ENCODE results near the gene ALDH5A1. TPM values are rescaled to one million over a fixed set of nuclear protein-coding genes. Genes with fewer than 3 reads are reported as not detected.

ALDH5A1 gene
- total and polyA plus RNA-seq, 12 donors, result 1.9 to 45.5 (median 29.5) TPM

GRCh38 chr6:24455061-24455460 is 39.7 kb upstream of the ALDH5A1 start:
- H3K27ac ChIP-seq, result no peak overlapping the region
- ATAC-seq (no peak), DNase-seq (no peak)
- no peaks in the 10 kb centered on the region for H3K4me1 ChIP-seq
- H3K27me3 ChIP-seq, result no peaks in the 10 kb centered on the region
- no peaks in the 10 kb centered on the region for H3K36me3 ChIP-seq
- TF ChIP-seq, protein P1, sequence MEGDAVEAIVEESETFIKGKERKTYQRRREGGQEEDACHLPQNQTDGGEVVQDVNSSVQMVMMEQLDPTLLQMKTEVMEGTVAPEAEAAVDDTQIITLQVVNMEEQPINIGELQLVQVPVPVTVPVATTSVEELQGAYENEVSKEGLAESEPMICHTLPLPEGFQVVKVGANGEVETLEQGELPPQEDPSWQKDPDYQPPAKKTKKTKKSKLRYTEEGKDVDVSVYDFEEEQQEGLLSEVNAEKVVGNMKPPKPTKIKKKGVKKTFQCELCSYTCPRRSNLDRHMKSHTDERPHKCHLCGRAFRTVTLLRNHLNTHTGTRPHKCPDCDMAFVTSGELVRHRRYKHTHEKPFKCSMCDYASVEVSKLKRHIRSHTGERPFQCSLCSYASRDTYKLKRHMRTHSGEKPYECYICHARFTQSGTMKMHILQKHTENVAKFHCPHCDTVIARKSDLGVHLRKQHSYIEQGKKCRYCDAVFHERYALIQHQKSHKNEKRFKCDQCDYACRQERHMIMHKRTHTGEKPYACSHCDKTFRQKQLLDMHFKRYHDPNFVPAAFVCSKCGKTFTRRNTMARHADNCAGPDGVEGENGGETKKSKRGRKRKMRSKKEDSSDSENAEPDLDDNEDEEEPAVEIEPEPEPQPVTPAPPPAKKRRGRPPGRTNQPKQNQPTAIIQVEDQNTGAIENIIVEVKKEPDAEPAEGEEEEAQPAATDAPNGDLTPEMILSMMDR (IDR thresholded peaks at IDR 0.05), result no peak
- WGBS, 2 donors, result 88 to 89% methylated on average over 4 of the region's 4 CpGs
- intact Hi-C loops (cut with DNase I), result no loop called here
- no peaks in the 10 kb centered on the region for H3K9me3 ChIP-seq
- H3K4me3 ChIP-seq, result no peak overlapping the region

GRCh38 chr6:24458134-24458533 is 36.6 kb upstream of the ALDH5A1 start:
- ATAC-seq (no peak), DNase-seq (no peak)
- Histone ChIP-seq H3K27ac (no peak overlapping the region), H3K4me1 (no peaks in the 10 kb centered on the region), H3K4me3 (no peak overlapping the region), H3K36me3 (no peaks in the 10 kb centered on the region), H3K27me3 (no peaks in the 10 kb centered on the region), H3K9me3 (no peaks in the 10 kb centered on the region)
- WGBS, 2 donors, result 51 to 64% methylated on average over 4 of the region's 4 CpGs
- TF ChIP-seq, protein P1 (IDR thresholded peaks at IDR 0.05), result no peak
- intact Hi-C loops (cut with DNase I), result no loop called here

- H3K4me1 ChIP-seq, result no peaks in the 10 kb centered on the region
- TF ChIP-seq, protein P1 (IDR thresholded peaks at IDR 0.05), result no peak
- ATAC-seq, result no peak
- DNase-seq, result no peak
- no peaks in the 10 kb centered on the region for H3K36me3 ChIP-seq
- intact Hi-C loops (cut with DNase I), result no loop called here
- H3K9me3 ChIP-seq, result no peaks in the 10 kb centered on the region
- H3K4me3 ChIP-seq, result no peak overlapping the region
- H3K27me3 ChIP-seq, result no peaks in the 10 kb centered on the region
- WGBS, 2 donors, result 97 to 100% methylated on average over 2 of the region's 2 CpGs
- no peak overlapping the region for H3K27ac ChIP-seq
Observed at GRCh38 chr6:24458941-24459340, 35.8 kb upstream of the ALDH5A1 start.

- no peaks in the 10 kb centered on the region for H3K4me1 ChIP-seq
- TF ChIP-seq, protein P1 (IDR thresholded peaks at IDR 0.05), result no peak
- intact Hi-C loops (cut with DNase I), result no loop called here
- WGBS, 2 donors, result 89% methylated on average over 4 of the region's 4 CpGs
- H3K27ac ChIP-seq, result no peak overlapping the region
- no peaks in the 10 kb centered on the region for H3K27me3 ChIP-seq
- no peaks in the 10 kb centered on the region for H3K36me3 ChIP-seq
- H3K9me3 ChIP-seq, result no peaks in the 10 kb centered on the region
- H3K4me3 ChIP-seq, result no peak overlapping the region
- ATAC-seq, result no peak
- no peak for DNase-seq
Observed at GRCh38 chr6:24460966-24461365, 33.8 kb upstream of the ALDH5A1 start.
